ENCODE measurements around the gene TAS2R60. TPM values are rescaled to one million over a fixed set of nuclear protein-coding genes. Genes with fewer than 3 reads are reported as not detected.
"Not testable (repeated sequence)": the region's sequence is repeated elsewhere in the genome, so short reads cannot be mapped to it uniquely, and the experiment has no call there.

The TAS2R60 gene
- total RNA-seq, 1 donor from 2014 or later = not detected

GRCh38 chr7:143479055-143479766 is 36.0 kb downstream of the TAS2R60 start:
- no peak for DNase-seq (ENCODE audit: low read depth)
- Histone ChIP-seq H3K36me3 (ENCODE audit: control insufficient read depth, insufficient read depth, low read length) (no peaks in the 10 kb centered on the region), H3K27me3 (ENCODE audit: control insufficient read depth, insufficient read depth, low read length) (no peaks in the 10 kb centered on the region), H3K4me3 (ENCODE audit: low read depth, low read length) (no peak overlapping the region)
- FAIRE-seq = no peak
- no peak for TF ChIP-seq CTCF (IDR thresholded peaks at IDR 0.05; ENCODE audit: insufficient read depth, low read length, severe bottlenecking)

- TF ChIP-seq CTCF (IDR thresholded peaks at IDR 0.05; ENCODE audit: insufficient read depth, low read length, severe bottlenecking) = no peak
- Histone ChIP-seq H3K36me3 (ENCODE audit: control insufficient read depth, insufficient read depth, low read length) (no peaks in the 10 kb centered on the region), H3K27me3 (ENCODE audit: control insufficient read depth, insufficient read depth, low read length) (no peaks in the 10 kb centered on the region), H3K4me3 (ENCODE audit: low read depth, low read length) (no peak overlapping the region)
- FAIRE-seq (no peak), DNase-seq (ENCODE audit: low read depth) (no peak)
Observed at GRCh38 chr7:143480501-143480900, 37.2 kb downstream of the TAS2R60 start.

- no peak overlapping the region for H3K4me3 ChIP-seq (ENCODE audit: low read depth, low read length)
- no peak for DNase-seq (ENCODE audit: low read depth)
- no peak for FAIRE-seq
- TF ChIP-seq CTCF (IDR thresholded peaks at IDR 0.05; ENCODE audit: insufficient read depth, low read length, severe bottlenecking) = no peak
- no peaks in the 10 kb centered on the region for H3K36me3 ChIP-seq (ENCODE audit: control insufficient read depth, insufficient read depth, low read length)
- H3K27me3 ChIP-seq (ENCODE audit: control insufficient read depth, insufficient read depth, low read length) = no peaks in the 10 kb centered on the region
Observed at GRCh38 chr7:143484119-143484518, 40.9 kb downstream of the TAS2R60 start.

GRCh38 chr7:143485094-143485493 is 41.8 kb downstream of the TAS2R60 start:
- H3K4me3 ChIP-seq (ENCODE audit: low read depth, low read length) = no peak overlapping the region
- no peaks in the 10 kb centered on the region for H3K36me3 ChIP-seq (ENCODE audit: control insufficient read depth, insufficient read depth, low read length)
- no peak for FAIRE-seq
- TF ChIP-seq CTCF (IDR thresholded peaks at IDR 0.05; ENCODE audit: insufficient read depth, low read length, severe bottlenecking) = no peak
- DNase-seq (ENCODE audit: low read depth) = no peak
- no peaks in the 10 kb centered on the region for H3K27me3 ChIP-seq (ENCODE audit: control insufficient read depth, insufficient read depth, low read length)

GRCh38 chr7:143485500-143485899 is 42.2 kb downstream of the TAS2R60 start:
- no peak for FAIRE-seq
- no peaks in the 10 kb centered on the region for H3K27me3 ChIP-seq (ENCODE audit: control insufficient read depth, insufficient read depth, low read length)
- no peak for DNase-seq (ENCODE audit: low read depth)
- H3K4me3 ChIP-seq (ENCODE audit: low read depth, low read length) = no peak overlapping the region
- no peaks in the 10 kb centered on the region for H3K36me3 ChIP-seq (ENCODE audit: control insufficient read depth, insufficient read depth, low read length)
- no peak for TF ChIP-seq CTCF (IDR thresholded peaks at IDR 0.05; ENCODE audit: insufficient read depth, low read length, severe bottlenecking)

GRCh38 chr7:143486266-143486665 is 43.0 kb downstream of the TAS2R60 start:
- not testable (repeated sequence) for H3K36me3 ChIP-seq (ENCODE audit: control insufficient read depth, insufficient read depth, low read length); DNase-seq (ENCODE audit: low read depth); FAIRE-seq

More at GRCh38 chr7:143486266-143486665, 43.0 kb downstream of the TAS2R60 start:
- not testable (repeated sequence) for H3K27me3 ChIP-seq (ENCODE audit: control insufficient read depth, insufficient read depth, low read length); H3K4me3 ChIP-seq (ENCODE audit: low read depth, low read length)
